Measurements from ENCODE around the gene CD93. TPM values are rescaled to one million over a fixed set of nuclear protein-coding genes. Genes with fewer than 3 reads are reported as not detected.

CD93 gene
- total RNA-seq (2022; extraction: Qiagen RNA extraction), result not detected in 5 replicates

GRCh38 chr20:23086056-23086566 is at the start of gene CD93:
Gene CD93 (minus strand): TSS chr20:23086324. CDS start chr20:23086192, 132 bp downstream.

GRCh38 chr20:23049201-23050075 is 36.7 kb downstream of the CD93 start, which contains the start of gene THBD:
Gene THBD (minus strand): TSS chr20:23049672. CDS start chr20:23049504, 168 bp downstream.

GRCh38 chr20:23034721-23035671 is 51.1 kb downstream of the CD93 start, which contains the start of gene SSTR4:
Gene SSTR4 (plus strand): TSS chr20:23035312. CDS start chr20:23035484, 172 bp downstream.

Other genes with a start within 250 kb of the CD93 start
- 0.06 to 0.15 TPM (median 0.09 TPM) in 4 of 5 replicates, not detected in the other for gene SSTR4, start 51.0 kb downstream of the CD93 start, total RNA-seq (2022; extraction: Qiagen RNA extraction)
- 32.0 to 54.4 TPM (median 42.2 TPM) in 5 replicates for gene THBD, start 36.7 kb downstream of the CD93 start, total RNA-seq (2022; extraction: Qiagen RNA extraction)

Data from A549 treated with CORT108297 at 1 μM for 4 hours (cell line).